ENCODE results near the gene RIC3.
"Not testable (repeated sequence)": the region's sequence is repeated elsewhere in the genome, so short reads cannot be mapped to it uniquely, and the experiment has no call there.

RIC3 gene

GRCh38 chr11:8201644-8202365 is 33.0 kb upstream of the RIC3 start:
- Mint-ChIP-seq H3K9me3 (ENCODE audit: low read depth) (no peaks in the 10 kb centered on the region), H3K27ac (no peak overlapping the region), H3K27me3 (peaks cover 12% of the 10 kb centered on the region), H3K36me3 (no peaks in the 10 kb centered on the region), H3K4me3 (no peak overlapping the region), H3K4me1 (ENCODE audit: low read depth) (peaks cover 5% of the 10 kb centered on the region)

DNA sequence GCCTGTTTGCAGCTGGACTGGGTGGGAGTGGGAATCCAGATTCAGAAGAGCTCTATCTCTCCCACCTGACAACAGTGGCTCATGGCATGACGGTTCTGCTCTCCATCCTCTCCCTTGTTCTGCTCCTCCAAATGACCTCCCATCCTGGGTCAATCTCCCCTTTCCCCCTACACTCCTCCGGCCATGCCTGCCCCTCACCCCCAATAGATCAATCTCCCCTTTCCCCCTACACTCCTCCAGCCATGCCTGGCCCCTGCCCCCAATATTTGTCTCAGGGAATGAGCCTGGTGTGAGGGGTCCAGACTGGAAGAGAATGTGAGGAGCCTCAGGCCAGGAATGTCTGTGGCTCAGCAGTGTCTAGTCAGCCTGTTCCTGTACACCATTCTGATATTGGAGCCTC is 30.9 kb upstream of the RIC3 start:
- Mint-ChIP-seq H3K4me3 (no peak overlapping the region), H3K36me3 (no peaks in the 10 kb centered on the region), H3K27ac (no peak overlapping the region), H3K27me3 (peaks cover 16% of the 10 kb centered on the region), H3K9me3 (ENCODE audit: low read depth) (no peaks in the 10 kb centered on the region), H3K4me1 (ENCODE audit: low read depth) (no peaks in the 10 kb centered on the region)

DNA sequence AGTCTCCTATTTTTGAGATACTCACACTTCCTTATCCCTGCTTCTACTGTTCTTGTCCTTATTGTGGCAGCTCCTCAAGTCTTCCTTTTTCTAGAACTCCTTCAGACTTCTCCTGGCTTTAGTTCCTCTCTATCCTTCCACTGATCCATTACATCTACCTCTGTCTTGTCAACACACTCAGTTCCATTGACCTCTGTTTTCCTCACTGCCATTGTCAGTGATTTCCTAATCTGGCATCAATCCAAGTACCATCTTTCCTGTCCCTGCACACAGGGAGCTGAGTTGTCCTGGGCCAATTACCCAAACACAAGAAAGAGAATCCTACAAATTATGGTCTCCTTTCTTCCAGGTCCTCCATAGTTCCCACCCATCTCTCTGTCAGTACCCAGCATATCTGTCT is 27.9 kb upstream of the RIC3 start:
- no peak overlapping the region for H3K27ac Mint-ChIP-seq
- H3K4me3 Mint-ChIP-seq, result no peak overlapping the region
- no peaks in the 10 kb centered on the region for H3K4me1 Mint-ChIP-seq (ENCODE audit: low read depth)
- H3K9me3 Mint-ChIP-seq (ENCODE audit: low read depth), result no peaks in the 10 kb centered on the region
- peaks cover 21% of the 10 kb centered on the region for H3K27me3 Mint-ChIP-seq
- H3K36me3 Mint-ChIP-seq, result no peaks in the 10 kb centered on the region

DNA sequence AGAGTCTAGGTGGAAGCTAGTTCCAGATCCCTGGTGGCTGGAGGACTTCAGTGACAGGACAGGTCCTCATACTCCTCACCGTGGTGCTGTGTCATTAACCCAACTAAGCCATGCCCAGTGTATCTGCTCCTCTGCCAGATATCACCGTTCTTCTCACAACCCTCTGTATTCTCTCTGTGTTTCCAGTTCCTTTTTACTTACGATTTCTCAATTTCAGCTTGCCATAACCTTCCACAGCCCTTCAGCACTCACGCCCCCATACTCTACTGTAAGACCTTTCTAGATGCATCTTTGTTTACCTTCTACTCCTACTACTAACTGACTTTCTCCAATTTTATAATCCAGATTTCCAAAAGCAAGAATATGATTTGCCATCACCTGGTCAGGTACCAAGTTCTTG is 26.1 kb upstream of the RIC3 start:
- Mint-ChIP-seq H3K27me3 (peaks cover 21% of the 10 kb centered on the region), H3K36me3 (no peaks in the 10 kb centered on the region), H3K27ac (no peak overlapping the region), H3K4me1 (ENCODE audit: low read depth) (no peaks in the 10 kb centered on the region), H3K9me3 (ENCODE audit: low read depth) (no peaks in the 10 kb centered on the region), H3K4me3 (no peak overlapping the region)

GRCh38 chr11:8192896-8193209 is 24.0 kb upstream of the RIC3 start:
- no peak overlapping the region for H3K4me3 Mint-ChIP-seq
- no peaks in the 10 kb centered on the region for H3K4me1 Mint-ChIP-seq (ENCODE audit: low read depth)
- H3K27ac Mint-ChIP-seq, result no peak overlapping the region
- H3K9me3 Mint-ChIP-seq (ENCODE audit: low read depth), result no peaks in the 10 kb centered on the region
- peaks cover 20% of the 10 kb centered on the region for H3K27me3 Mint-ChIP-seq
- no peaks in the 10 kb centered on the region for H3K36me3 Mint-ChIP-seq

DNA sequence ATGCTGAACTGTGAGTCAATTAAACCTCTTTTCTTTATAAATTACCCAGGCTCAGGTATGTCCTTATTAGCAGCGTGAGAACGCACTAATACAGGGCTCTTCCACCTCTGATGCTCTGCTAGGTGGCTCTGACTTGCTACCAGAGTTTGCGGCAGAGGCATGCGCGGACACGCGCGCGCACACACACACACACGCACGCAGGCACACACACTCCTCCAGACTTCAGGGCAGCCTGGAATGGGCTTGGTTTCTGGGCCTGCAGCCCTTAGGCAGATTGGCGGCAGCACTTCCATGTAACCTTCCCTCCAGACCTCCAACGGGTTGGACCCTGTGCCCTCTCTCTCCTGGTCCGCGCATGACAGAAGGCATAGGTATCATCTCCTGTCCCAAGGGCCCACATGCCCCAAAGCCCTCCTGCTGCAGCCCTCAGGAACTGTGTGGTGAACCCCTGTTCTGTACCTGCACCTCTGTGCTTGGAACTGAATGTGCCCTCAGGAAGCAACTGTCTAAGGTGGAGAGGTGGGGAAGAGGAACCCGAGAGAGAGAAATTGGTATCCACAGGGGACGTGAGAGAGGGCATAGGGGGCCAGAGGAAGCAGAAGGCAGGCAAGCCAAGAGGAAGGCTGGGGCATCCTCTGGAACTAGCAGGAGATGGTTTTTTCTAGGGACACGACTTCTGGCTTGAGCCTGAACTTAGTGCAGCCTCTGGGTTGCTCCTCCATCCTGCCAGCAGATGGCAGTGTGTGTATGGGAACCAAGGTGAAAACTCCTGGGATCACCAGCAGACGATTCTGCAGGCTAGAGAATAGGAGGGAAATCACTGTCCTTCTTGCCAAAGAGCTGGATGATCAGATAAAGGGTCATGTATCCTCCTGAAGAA is 23.4 kb upstream of the RIC3 start:
- Mint-ChIP-seq H3K36me3 (no peaks in the 10 kb centered on the region), H3K27me3 (peaks cover 20% of the 10 kb centered on the region), H3K4me3 (no peak overlapping the region), H3K27ac (no peak overlapping the region), H3K9me3 (ENCODE audit: low read depth) (no peaks in the 10 kb centered on the region), H3K4me1 (ENCODE audit: low read depth) (no peaks in the 10 kb centered on the region)

DNA sequence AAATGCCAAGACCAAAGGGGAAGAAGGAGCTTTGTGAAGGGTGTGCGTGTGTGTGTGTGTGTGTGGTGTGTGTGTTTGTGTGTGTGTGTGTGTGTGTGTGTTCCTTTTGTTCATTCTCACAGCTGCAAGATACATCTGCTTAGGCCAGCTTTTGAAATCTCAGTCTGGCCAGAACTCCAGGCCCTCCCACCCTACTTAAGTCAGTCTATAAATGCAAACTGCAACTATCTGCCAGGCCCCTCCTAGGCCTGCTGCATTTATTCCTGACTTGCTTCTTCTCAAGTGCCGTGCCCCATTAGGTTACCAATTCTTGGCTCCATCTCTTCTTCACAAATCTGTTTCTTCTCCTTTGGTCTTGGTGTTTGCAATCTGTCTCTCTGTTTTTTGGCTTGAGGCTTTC is 21.6 kb upstream of the RIC3 start:
- Mint-ChIP-seq H3K9me3 (ENCODE audit: low read depth) (no peaks in the 10 kb centered on the region), H3K4me3 (no peak overlapping the region), H3K27me3 (peaks cover 21% of the 10 kb centered on the region), H3K27ac (no peak overlapping the region), H3K4me1 (ENCODE audit: low read depth) (no peaks in the 10 kb centered on the region), H3K36me3 (no peaks in the 10 kb centered on the region)

DNA sequence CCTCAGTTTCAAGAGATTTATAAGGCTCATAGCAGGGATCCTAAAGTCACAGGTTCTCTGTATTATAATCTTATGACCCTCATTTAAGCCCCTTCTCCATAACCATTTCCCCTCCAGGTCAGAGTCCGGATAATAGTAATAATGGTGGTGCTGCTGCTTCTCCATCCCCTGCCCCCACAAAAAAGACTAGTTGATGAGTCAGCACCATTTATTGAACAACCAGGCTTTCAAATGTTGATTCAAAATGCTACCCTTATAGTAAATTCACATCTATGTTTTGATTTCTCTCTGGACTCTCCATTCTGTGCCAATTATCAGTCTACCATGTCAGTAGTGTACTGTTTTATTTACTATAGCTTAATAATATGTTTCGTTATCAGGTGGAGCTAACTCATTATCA is 17.6 kb upstream of the RIC3 start:
- H3K4me1 Mint-ChIP-seq (ENCODE audit: low read depth), result no peaks in the 10 kb centered on the region
- no peaks in the 10 kb centered on the region for H3K9me3 Mint-ChIP-seq (ENCODE audit: low read depth)
- no peak overlapping the region for H3K27ac Mint-ChIP-seq
- no peak overlapping the region for H3K4me3 Mint-ChIP-seq
- peaks cover 9% of the 10 kb centered on the region for H3K27me3 Mint-ChIP-seq
- no peaks in the 10 kb centered on the region for H3K36me3 Mint-ChIP-seq

- Mint-ChIP-seq H3K36me3 (no peaks in the 10 kb centered on the region), H3K27me3 (peaks cover 12% of the 10 kb centered on the region), H3K4me1 (ENCODE audit: low read depth) (no peaks in the 10 kb centered on the region), H3K4me3 (no peak overlapping the region), H3K9me3 (ENCODE audit: low read depth) (no peaks in the 10 kb centered on the region), H3K27ac (no peak overlapping the region)
Observed at GRCh38 chr11:8183111-8183510, 14.3 kb upstream of the RIC3 start.

GRCh38 chr11:8180469-8180868 is 11.6 kb upstream of the RIC3 start:
- H3K4me1 Mint-ChIP-seq (ENCODE audit: low read depth), result no peaks in the 10 kb centered on the region
- H3K27ac Mint-ChIP-seq, result no peak overlapping the region
- H3K36me3 Mint-ChIP-seq, result no peaks in the 10 kb centered on the region
- no peaks in the 10 kb centered on the region for H3K9me3 Mint-ChIP-seq (ENCODE audit: low read depth)
- no peak overlapping the region for H3K4me3 Mint-ChIP-seq
- H3K27me3 Mint-ChIP-seq, result peaks cover 7% of the 10 kb centered on the region

GRCh38 chr11:8178297-8178696 is 9.5 kb upstream of the RIC3 start:
- Mint-ChIP-seq H3K27me3 (peaks cover 10% of the 10 kb centered on the region), H3K9me3 (ENCODE audit: low read depth) (no peaks in the 10 kb centered on the region), H3K27ac (no peak overlapping the region), H3K4me1 (ENCODE audit: low read depth) (no peaks in the 10 kb centered on the region), H3K4me3 (no peak overlapping the region), H3K36me3 (no peaks in the 10 kb centered on the region)

DNA sequence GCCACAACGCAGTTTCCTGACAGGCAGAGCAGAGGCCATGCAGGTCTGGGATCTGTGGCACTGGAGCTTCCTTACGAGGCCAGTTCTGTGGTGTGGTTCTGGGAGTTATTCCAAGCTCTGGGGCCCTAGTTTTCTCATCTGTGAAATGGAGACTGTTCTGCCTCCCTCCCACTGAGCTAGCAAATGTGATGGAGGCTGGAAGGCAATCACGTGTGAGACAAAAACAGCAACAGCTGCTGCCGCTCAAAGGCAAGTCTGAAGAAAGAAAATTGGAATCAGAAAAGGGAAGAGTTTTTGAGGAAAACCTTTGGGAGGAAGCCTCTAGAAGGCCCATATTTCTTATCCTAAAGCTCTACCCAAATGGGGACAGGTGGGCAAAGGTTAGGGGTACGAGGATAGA is 8.3 kb upstream of the RIC3 start:
- peaks cover 13% of the 10 kb centered on the region for H3K27me3 Mint-ChIP-seq
- no peaks in the 10 kb centered on the region for H3K9me3 Mint-ChIP-seq (ENCODE audit: low read depth)
- no peak overlapping the region for H3K4me3 Mint-ChIP-seq
- no peak overlapping the region for H3K27ac Mint-ChIP-seq
- H3K4me1 Mint-ChIP-seq (ENCODE audit: low read depth), result no peaks in the 10 kb centered on the region
- no peaks in the 10 kb centered on the region for H3K36me3 Mint-ChIP-seq

DNA sequence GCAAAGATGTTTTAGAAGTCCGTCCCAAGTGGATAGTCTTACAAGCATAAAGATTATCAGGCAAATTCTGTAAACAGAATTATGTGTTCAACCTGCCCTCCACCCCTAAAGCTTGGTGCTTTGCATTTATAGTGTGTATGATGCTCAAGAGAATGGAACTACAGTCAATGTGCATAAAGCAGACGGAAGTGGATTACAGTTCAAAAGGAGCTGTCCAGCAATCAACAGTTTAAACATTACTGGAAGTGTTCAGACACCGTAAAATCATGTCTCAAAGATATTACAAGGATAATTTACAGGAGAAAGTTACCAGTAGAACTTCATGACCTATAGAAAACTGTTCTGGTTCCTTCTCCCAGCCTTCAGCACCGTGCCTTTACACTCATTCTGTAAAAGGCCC is 1.0 kb downstream of the RIC3 start:
- Mint-ChIP-seq H3K9me3 (ENCODE audit: low read depth) (no peaks in the 10 kb centered on the region), H3K4me1 (ENCODE audit: low read depth) (peaks cover 41% of the 10 kb centered on the region), H3K36me3 (peaks cover 5% of the 10 kb centered on the region), H3K27ac (peak overlapping the region; percentile 31), H3K4me3 (peak overlapping the region; percentile 85), H3K27me3 (peaks cover 15% of the 10 kb centered on the region)

DNA sequence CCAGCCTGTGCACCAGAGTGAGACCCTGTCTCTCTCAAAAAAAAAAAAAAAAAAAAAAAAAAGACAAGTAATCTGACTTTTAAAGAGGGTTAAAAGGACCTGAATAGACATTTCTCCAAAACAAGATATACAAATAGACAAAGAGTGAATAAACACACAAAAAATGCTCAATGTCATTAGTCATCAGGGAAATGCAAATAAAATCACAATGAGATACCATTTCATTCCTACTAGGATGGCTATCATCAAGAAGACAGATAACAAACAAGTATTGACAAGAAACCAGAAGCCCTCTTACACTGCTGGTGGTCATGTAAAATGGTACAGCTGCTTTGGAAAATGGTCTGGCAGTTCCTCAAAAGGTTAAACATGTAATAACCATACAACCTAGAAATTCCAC is 4.1 kb downstream of the RIC3 start:
- H3K4me3 Mint-ChIP-seq, result no peak overlapping the region
- peaks cover 5% of the 10 kb centered on the region for H3K36me3 Mint-ChIP-seq
- no peak overlapping the region for H3K27ac Mint-ChIP-seq
- peaks cover 12% of the 10 kb centered on the region for H3K27me3 Mint-ChIP-seq
- no peaks in the 10 kb centered on the region for H3K9me3 Mint-ChIP-seq (ENCODE audit: low read depth)
- H3K4me1 Mint-ChIP-seq (ENCODE audit: low read depth), result peaks cover 61% of the 10 kb centered on the region

- H3K4me3 Mint-ChIP-seq; H3K27ac Mint-ChIP-seq; H3K27me3 Mint-ChIP-seq; H3K9me3 Mint-ChIP-seq (ENCODE audit: low read depth); H3K36me3 Mint-ChIP-seq: not testable (repeated sequence)
- peaks cover 59% of the 10 kb centered on the region for H3K4me1 Mint-ChIP-seq (ENCODE audit: low read depth)
Observed at GRCh38 chr11:8161627-8162304, 7.1 kb downstream of the RIC3 start.

All from activated naive CD8-positive, alpha-beta T cell (primary cell).